H1 (cell line): ENCODE measurements around the gene CCT5. TPM values are rescaled to one million over a fixed set of nuclear protein-coding genes. Genes with fewer than 3 reads are reported as not detected.

ENCODE experiments used
- KDM1A ChIP-seq: fragments of 200-600, 300-600 bp; sonication (generic); IDR thresholded peaks from 2 replicates; pipeline ENCODE4 v1.7.1; 2016; ENCODE audit warnings: mild to moderate bottlenecking, low read length, borderline replicate concordance
- RBBP5 ChIP-seq: IDR thresholded peaks from 2 replicates; pipeline ENCODE4 v1.7.1; 2012; ENCODE audit warnings: low read depth, mild to moderate bottlenecking, inconsistent platforms, low read length, moderate library complexity, borderline replicate concordance
- SP4 ChIP-seq: IDR thresholded peaks from 2 replicates; pipeline ENCODE4 v1.6.1; 2012; ENCODE audit warnings: low read length, inconsistent platforms
- SRF ChIP-seq: IDR thresholded peaks from 2 replicates; pipeline ENCODE4 v1.6.1; 2011; ENCODE audit warnings: mild to moderate bottlenecking, low read depth, low read length, moderate library complexity
- polyA plus RNA-seq, 7 experiments: library from polyadenylated mRNA; depleted of rRNA in 3 of 7; stranded (reverse) in 5 of 7; unstranded in 2 of 7; fragments of >200 nt in 5 of 7; fragments of 200-250 nt in 2 of 7; gene quantifications; 1 replicate in 5 of 7; 2 replicates in 1 of 7; 4 replicates in 1 of 7; pipeline versions ENCODE4 v1.2.1 to v1.2.3, GENCODE V29; 2011 to 2013; ENCODE audit warnings: missing spikeins in 2 of 7, mixed read lengths in 2 of 7
- total RNA-seq: library from RNA; stranded (reverse); fragmentation: NEBNext Ultra II Directional; extraction: Animal tissue kit (Norgen Biotek cat#: 25700); gene quantifications from 2 replicates; pipeline ENCODE4 v1.2.1, GENCODE V29; 2021

Gene CCT5
- total and polyA plus RNA-seq, 2 of the 8 experiments (the other 6 are each of a cell fraction or from before 2014, with no cell fraction given), result 425 to 549 TPM

GRCh38 chr5:10244342-10244944 lies 5.6 kb upstream of the CCT5 start (continued):
- no peak for TF ChIP-seq RBBP5
- TF ChIP-seq KDM1A, result no peak
- no peak for TF ChIP-seq SRF
- TF ChIP-seq SP4, result no peak
